Stimulated activated CD4-positive, alpha-beta T cell treated with anti-CD3 and anti-CD28 coated beads, TNF-alpha, amount 100 ng/mL, for 24 hours (primary cell): Measurements from ENCODE around the gene DALRD3.

Experiments
- DNase-seq, 3 experiments: peaks; one replicate each; pipeline ENCODE4 v3.0.0-alpha.2; 2020; ENCODE audit warnings: low read depth in 3 of 3

Gene DALRD3

DNA sequence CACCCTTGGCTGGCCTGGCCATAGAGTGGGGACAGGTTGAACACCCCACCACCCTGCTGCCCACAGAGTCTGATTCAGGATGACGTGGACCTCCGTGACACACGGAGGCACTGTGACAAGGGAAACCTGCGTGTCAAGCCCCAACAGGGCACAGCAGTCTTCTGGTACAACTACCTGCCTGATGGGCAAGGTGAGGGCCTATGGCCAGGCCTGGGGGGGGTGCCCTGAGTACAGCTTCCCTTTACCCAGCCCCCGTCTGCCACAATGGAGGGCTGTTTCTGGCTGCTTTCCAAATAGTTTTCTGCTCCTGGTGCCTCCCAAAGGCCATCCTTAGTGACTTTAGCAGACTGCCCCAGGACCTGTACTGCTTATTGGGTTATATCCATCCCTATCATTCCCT lies 12.4 kb downstream of the DALRD3 start:
- DNase-seq = no peak

DNA sequence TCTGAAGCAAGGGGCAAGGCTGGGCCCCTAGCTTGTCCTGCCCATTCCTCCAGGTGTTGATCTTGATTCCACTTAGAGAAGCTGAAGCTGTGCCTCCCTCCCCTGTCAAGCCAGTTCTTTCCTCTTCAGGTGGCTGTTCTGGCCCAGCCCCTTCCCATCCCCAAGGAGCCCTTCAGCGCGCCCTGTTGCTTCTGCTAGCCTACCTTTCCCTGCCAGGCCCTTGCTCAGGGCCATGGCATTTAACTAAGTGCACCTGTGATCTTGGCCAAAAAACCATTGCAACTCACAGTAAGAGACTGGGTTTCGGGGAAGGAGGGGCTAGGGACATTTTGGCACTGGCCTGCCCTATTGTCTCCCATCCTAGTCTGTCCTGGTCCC lies 13.1 kb downstream of the DALRD3 start:
- DNase-seq = no peak

DNA sequence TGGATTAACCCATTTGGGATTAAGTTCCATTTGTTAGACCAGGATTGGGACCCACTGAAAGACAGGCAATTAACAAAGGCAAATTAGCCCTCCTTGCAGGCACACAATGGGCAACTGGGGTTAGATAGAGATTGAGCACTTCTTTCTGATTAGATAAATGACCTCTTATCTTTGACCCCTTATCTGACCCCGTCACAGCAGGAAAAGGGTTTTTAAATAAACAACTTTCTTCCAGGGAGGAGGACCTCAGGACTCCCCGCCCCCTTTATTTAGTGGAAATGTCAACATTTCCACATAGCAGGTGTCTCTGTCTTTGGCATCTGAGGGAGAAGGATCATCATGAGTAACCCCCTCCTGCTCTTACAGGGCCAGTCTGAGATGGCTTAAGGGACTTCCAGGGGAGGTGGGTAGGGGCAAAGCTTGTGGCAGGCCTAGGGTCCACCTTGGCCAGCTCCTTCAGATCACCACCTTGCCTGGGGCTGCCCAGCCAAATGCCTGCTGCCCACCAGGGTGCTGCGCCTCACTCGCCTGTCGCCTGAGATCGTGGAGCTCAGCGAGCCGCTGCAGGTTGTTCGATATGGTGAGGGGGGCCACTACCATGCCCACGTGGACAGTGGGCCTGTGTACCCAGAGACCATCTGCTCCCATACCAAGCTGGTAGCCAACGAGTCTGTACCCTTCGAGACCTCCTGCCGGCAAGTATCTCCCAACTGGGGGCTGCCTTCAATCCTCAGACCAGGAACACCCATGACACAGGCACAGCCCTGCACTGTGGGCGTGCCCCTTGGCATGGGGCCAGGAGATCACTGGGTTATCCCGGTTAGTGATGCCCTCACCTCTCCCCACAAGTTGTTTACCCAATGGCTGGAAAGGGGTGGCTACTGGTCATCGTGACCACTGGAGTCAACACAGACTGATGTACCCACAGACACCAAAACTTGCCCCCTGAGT lies 13.8 kb downstream of the DALRD3 start:
- no peak for DNase-seq

DNA sequence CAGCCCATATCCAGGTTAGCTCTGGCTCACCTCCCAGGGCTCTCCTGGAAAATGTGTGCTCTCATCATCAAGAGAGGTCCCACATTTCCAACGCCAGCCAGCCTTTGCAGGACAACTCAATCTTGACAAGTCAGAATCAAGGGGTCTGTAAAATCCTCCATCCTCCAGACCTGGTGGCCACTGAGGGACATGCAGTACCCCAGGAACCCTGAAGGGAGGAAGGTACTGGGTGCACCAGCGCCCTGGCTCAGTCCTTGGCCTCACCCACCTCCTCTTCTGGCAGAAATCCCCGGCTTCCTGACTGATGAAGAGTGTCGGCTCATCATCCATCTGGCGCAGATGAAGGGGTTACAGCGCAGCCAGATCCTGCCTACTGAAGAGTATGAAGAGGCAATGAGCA lies 17.2 kb downstream of the DALRD3 start:
- no peak for DNase-seq

DNA sequence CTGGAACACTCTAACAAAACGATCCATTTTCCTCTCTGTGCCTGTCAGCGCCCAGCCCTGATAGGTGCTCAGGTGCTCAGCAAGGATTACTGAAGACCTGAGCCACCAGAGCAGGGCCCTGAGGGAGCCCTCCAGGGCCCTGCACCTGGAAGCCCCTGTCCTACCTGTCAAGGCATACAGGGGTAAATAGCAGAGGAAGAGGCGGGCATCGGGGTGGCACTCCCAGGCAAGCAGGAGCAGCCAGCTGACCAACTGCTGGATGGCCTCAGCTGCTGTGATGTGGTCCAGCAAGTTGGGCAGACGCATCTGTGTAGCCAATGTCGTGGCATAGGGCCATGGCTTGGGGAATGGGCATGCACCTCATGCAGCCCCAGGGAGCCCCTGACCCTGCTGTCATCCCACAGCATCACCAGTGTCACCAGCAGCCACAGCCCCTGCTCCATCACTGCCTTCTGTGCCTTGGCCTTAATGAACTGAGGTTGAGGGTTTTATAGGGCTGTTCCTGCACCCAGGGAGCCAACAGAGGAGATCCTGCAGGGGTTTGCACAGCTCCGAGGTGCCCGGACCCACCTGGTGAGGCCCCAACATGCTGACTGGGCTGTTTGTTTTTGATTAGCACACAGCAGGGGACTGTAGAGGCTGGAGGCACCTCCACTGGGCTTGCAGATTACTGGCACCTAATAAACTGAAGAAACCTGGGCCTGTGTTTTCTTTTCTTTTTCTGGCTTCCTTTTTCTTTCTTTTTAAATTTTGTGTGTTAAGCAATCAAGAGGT lies 19.1 kb downstream of the DALRD3 start:
- DNase-seq = no peak

DNA sequence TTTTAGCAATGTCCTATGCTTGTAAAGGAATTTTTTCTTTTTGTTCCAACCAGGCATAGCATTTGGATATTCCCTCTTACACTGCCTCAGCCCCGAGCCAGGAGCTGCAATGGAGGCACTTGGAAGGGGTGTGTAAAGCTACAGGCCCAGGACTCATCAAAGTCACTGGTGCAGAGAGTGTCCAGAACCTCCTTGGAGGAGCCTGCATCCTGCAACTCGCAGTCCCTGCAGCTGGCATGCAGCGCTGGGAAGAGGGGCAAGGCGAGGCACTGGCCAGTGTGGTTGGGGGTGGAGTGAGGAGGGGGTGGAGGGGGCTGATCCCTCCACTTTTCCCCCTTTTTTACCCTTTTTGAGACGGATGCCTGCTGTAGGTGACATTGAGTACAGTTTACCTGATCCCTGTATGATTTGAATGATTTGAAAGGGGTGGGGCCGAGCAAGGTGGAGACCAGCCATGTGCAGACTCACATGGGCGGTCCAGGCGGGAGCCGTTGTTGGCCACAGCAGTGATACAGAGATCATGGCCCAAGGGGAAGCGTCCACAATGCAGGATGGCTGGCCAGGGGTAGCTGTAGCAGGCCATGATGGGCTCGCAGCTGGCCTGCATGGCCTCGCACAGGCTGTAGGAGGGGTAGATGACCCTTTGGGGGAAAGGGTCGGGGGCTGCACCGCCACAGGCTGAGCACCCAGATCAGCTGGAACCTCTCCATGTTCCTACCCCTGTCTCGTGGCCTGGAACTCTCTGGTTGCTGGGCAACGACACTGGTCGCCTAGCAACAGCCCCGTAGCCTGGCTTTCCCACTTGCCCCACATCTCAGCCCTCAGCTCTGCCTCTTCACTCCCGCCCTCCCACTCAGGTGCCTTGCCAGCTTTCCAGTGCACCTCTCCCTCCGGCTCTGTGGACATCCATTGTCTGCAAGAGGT lies 20.4 kb downstream of the DALRD3 start:
- no peak for DNase-seq

DNA sequence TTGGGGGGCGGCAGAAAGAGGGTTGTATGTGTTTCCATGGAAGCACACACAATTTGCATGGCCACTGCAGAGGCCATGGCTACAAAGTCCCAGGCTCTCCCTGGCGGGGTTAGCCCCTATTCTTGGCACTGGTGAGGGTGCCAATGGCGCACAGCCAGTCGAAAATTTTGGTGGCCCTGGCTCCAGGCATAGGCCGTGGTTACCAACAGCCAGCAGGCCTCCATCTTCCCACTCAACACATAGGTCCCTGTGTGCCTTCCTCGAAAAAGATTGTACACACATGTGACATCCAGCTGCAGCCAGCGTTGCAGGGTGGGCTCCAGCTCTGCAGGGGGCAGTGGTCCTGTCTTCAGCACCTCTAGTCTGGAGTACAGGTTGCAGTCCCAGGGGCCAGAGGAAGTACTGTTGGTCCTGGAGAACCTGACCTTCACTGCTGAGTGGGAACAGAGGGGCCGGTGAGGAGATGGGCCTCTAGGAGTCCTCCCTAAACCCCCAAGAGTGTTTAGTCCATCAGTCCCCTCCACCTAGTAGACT lies 21.2 kb downstream of the DALRD3 start:
- DNase-seq = no peak

DNA sequence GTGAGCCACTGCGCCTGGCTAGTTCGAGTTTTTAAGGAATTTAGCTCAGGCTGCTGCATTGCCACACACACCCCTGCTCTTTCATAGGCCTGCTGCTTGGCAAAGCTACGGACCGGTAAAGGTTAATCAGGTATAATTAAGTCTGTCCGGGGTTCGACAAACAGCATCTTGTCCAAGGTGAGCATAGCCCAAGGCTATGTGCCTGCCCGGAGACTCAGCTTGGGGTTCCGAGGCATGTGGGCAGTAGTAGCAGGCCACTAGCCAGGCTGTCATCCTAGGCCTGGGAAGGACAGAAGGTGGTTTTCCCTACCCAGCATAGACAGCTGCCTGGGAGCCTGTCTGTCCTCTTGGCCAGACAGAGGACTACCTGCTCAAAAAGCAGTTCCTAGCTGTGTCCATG lies 21.7 kb downstream of the DALRD3 start:
- DNase-seq = no peak

DNA sequence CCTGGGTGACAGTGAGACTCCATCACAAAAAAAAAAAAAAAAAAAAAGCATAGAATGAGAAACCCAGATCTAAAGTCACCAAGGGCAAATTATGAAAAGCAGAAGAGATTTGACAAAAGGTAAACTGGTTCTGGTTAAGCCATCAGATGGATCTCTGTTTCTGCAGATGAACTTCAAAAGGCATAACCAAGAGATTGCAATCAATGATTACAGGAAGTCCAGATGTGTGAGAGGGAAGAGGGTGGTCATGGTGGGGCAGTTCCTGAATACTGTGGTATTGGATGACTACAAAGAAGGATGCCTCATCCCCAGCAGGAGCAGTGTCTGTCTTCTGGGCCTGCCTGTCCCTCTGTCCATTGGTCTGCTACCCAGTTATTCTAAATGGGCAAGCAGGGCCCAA lies 24.5 kb downstream of the DALRD3 start:
- DNase-seq = no peak

DNA sequence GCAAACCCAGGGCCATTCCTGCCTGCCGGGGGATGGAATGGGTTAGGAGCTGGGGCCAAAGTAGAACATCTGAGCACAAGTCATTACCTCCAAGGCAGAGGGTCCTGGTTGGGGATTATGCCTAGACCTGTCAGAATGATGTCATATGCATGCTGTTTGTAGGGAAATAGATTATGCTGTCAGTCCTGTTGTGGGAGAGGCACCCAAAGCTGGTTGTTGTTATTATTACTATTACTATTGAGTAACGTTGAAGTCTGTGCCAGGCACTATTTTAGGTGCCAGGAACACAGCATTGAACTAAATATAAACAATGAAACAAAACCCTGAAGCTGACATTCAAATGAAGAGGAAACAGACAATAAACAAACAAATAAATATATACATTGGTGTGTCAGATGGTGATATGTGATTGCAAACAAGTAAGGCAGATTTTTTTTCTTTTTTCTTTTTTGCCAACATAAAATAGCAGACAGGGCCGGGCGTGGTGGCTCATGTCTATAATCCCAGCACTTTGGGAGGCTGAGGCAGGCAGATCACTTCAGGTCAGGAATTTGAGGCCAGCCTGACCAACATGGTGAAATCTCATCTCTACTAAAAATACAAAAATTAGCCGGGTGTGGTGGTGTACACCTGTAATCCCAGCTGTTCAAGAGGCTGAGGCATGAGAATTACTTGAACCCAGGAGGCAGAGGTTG lies 26.4 kb downstream of the DALRD3 start:
- no peak for DNase-seq

DNA sequence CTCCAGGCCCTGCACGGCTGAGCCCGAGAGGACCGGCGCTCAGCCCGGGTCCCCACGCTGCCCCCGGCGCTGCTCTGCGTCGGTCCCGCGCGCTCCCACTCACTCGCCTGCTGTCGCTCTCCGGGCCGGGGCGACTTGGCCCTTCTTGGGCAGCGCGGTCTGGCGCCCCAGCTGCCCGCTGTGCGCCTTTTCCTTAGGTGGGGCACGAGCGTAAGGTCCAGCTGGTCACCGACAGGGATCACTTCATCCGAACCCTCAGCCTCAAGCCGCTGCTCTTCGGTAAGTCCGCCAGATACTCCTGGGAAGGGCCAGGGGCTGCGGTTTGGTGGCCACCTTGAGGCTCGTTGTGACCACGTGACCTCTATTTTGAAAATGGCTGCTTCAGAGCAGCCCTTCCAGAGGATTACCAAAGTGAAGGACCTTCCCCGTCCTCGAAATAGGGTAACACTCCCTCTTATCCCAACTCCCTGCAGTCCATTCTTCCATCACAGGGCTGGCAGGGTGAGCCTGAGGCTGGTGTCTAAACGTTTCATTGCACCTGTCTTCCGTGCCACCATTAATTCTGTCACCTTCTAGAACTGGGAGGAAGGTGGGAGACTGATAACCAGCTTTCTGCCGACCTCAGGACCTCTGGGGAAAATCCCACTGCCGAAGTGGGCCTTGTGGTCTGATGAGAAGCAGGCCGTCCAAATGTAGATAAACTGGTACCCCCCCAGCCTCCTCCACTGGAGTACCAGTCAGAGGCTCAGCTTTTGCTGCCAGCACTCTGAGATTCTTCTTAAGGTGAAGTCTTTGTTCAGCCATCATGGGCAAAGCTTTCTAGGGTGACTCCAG lies 27.5 kb downstream of the DALRD3 start:
- no peak for DNase-seq

DNA sequence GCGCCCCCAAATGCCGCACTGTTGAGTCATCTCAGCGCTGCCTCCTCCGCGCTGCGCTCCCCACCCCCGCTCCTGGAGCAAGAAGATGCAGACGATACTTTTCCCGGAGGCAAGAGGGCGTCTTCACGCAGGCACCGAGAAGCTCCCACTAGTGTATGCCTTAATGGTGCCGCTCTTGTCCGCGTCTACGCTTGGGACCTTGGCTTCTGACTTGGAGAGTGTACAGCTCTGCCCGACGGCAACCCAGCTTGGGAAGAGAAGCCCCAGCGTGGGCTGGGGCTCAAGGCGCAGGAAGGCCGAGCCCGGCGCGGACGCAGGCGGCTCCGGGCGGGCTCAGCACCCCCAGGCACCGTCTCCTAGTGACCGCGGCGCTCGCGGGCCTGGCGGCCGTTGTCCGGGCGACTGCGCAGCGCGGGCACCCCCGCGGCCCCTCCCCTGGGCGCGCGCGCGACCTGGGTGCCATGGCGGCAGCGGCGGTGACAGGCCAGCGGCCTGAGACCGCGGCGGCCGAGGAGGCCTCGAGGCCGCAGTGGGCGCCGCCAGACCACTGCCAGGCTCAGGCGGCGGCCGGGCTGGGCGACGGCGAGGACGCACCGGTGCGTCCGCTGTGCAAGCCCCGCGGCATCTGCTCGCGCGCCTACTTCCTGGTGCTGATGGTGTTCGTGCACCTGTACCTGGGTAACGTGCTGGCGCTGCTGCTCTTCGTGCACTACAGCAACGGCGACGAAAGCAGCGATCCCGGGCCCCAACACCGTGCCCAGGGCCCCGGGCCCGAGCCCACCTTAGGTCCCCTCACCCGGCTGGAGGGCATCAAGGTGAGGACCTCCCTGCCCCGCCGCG lies 28.4 kb downstream of the DALRD3 start, which contains the start of gene P4HTM:
Gene P4HTM (plus strand): TSS at position 446 of the 840 bp plus-strand sequence. CDS start 16 bp downstream, at position 462.
- DNase-seq = peak; percentile 61 to 85 (median 61)

DNA sequence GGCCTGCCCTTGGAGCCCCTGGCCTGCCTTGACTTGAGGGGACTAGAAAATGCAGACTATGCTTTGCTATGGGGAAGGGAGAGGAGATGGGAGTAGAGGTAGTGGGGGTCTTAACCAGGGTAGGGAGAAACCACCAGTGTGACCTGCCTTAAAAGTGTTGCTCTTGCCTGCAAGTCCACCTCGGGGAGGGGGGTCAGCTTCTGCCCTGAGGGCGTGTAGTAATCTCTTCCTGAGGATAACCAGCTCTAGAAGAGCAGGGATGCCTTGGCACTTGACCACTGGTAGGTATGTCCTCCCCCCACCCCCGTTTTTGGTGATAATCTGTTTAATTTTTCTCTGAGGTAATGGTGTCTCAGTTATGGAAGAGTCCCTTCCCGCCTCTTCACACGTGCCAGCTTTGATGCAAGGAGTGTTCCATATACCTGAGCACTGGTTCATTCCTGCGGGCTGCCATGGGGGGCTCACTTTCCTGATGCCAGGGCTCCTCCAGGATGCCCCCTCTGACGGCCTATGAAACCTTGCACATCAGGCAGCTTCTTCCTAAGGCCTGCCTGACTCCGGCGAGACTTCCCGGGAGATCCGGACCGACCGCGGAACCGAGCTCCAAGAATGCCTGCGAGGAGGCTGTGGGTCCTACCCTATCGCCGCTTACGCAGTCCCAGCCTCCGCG lies 29.1 kb downstream of the DALRD3 start:
- DNase-seq = no peak

DNA sequence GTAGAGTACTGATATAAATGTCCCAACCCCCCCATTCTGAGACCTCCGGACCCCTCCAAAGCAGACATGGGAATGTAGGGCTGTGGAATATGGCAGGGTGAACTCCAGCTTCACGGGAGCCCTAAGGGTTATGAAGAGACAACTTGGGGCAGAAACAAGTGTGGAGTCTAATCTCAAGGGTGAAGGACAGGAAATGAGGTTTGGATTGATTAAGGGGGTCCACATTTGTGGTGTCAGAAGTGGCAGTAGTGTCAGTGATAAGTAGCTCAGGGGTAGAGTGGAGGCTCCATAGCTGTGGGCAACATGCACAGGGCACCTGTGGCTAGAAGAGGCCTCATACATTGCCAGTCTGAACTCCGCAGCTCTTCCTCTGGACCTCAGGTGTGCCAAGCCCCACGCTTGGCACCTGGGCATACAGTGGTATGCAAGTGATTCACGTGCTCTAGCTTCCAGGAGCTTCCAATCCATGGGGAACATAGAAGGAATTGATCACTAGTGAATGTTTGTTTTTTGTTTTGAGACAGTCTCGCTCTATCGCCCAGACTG lies 32.5 kb downstream of the DALRD3 start:
- DNase-seq = no peak

DNA sequence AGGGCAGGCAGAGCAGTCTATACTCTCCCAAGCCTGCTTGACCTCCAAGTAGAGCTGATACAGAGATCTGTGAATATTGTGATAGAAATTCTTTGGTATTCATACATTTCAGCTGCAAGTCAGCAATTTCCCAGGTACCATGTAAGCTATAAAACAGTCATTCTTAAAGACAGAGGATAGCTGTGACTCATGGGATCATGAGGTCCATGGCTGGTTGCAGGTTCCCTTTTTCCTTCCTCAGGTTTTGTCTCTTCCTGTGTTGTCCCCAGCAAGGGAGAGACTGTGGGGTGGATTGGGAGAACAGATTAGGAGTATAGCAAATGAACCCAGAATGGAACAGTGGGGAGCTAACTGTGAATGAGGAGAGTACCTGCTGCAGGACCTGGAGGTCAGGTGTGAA lies 33.7 kb downstream of the DALRD3 start:
- no peak for DNase-seq

DNA sequence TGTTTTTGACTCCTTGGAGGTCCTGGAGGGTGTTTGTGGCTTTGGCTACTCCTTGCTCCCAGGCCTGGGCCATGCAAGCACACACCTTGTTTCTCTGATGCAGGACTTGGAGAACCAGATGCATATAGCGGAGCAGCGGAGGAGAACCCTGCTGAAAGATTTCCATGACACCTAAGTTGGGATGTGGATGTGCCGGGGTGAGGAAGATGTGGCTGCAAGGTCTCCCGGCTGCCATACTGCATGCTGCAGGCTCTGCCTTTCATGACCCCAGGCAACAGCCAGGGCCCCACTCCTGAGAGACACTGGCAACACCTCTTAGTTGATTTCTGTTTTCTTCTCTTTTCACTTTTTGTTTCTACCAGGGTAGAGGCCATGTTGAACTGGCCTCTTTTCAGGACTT lies 35.3 kb downstream of the DALRD3 start:
- no peak for DNase-seq

DNA sequence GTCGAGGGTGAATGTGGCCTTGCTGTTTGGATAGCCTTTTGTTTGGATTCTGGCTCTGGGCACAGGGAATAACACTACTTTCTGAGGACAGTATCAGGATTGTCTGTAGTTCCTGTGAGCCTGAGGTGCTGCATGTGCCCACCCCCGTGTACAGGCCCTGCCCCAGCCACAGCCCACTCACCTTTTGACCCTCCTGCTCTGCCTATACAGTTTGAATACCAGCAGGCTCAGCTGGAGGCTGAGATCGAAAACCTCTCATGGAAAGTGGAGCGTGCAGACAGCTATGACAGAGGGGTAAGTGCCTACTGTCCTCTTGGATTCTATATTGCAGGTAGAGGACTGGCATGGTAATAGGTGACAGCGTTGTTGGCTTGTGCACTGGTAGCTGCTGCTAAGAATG lies 35.7 kb downstream of the DALRD3 start:
- no peak for DNase-seq

DNA sequence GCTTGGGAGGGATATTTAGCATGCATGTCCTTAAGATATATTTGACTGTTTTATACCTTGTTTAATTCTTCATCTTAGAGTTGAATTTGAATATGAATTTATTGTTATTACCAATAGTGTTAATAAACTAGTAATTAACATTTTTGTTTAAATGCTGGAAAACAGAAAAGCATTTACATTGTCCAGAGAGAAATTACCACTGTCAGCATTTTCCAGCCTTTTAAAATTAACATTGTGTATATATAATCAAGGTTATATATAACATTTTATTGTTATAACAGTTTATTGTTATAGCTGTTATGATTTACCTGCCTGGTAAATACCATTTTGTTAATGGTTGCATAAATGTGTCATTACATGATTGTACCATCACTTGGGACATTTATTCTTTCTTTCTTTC lies 36.4 kb downstream of the DALRD3 start:
- DNase-seq = no peak
